GM21737 (cell line): Measurements from ENCODE around the gene ELF4.
"Not testable (repeated sequence)": the region's sequence is repeated elsewhere in the genome, so short reads cannot be mapped to it uniquely, and the experiment has no call there.

Experiments used
- ATAC-seq: cut with Tn5 transposase; IDR thresholded peaks from one replicate; pipeline ENCODE4 v1.9.1; 2021; ENCODE audit warnings: mild to moderate bottlenecking, moderate library complexity; ENCODE audit not compliant: unreplicated experiment

ELF4 gene

GRCh38 chrX:130115119-130115885 is 5.0 kb upstream of the ELF4 start:
- not testable (repeated sequence) for ATAC-seq

GRCh38 chrX:130114141-130114588 is 3.9 kb upstream of the ELF4 start:
- ATAC-seq: no peak

GRCh38 chrX:130111220-130112154 is 1.2 kb upstream of the ELF4 start:
- ATAC-seq: no peak

GRCh38 chrX:130109429-130110378 is 593 bp downstream of the ELF4 start:
- no peak for ATAC-seq

- ATAC-seq: peak; percentile 70
Measured at GRCh38 chrX:130108647-130109428, 1.5 kb downstream of the ELF4 start.

- ATAC-seq: no peak
Measured at GRCh38 chrX:130106071-130106470, 4.2 kb downstream of the ELF4 start.

- ATAC-seq: no peak
Measured at GRCh38 chrX:130105244-130105643, 5.1 kb downstream of the ELF4 start.

GRCh38 chrX:130103605-130104004 is 6.7 kb downstream of the ELF4 start:
- ATAC-seq: no peak

GRCh38 chrX:130100180-130100579 is 10.1 kb downstream of the ELF4 start:
- no peak for ATAC-seq

- no peak for ATAC-seq
Measured at GRCh38 chrX:130098210-130098552, 12.1 kb downstream of the ELF4 start.

GRCh38 chrX:130097507-130098209 is 12.6 kb downstream of the ELF4 start:
- ATAC-seq: no peak

- ATAC-seq: no peak
Measured at GRCh38 chrX:130095249-130096030, 14.9 kb downstream of the ELF4 start.

- no peak for ATAC-seq
Measured at GRCh38 chrX:130094696-130095095, 15.6 kb downstream of the ELF4 start.

- ATAC-seq: no peak
Measured at GRCh38 chrX:130093271-130093670, 17.0 kb downstream of the ELF4 start.

- peak; percentile 98 for ATAC-seq
Measured at GRCh38 chrX:130091980-130092522, 18.2 kb downstream of the ELF4 start.

GRCh38 chrX:130090364-130090763 is 19.9 kb downstream of the ELF4 start:
- no peak for ATAC-seq

GRCh38 chrX:130086447-130087206 is 23.7 kb downstream of the ELF4 start:
- ATAC-seq: peak; percentile 40
